Tibial artery (tissue), 4 donors: ENCODE data around the gene SH2D6.
A peak's percentile ranks its signal among the peaks of the same experiment; 100 is the strongest.

Source experiments
- DNase-seq, 2 donors: peaks; one replicate each; pipeline ENCODE4 v3.0.0-alpha.2; 2019
- H3K27ac ChIP-seq, 2 donors: fragments of 200-600 bp; sonication (generic) in 1 of 2; 1 replicate in 1 of 2; 2 replicates in 1 of 2; pipeline ENCODE4 v1.5.1; 2018 to 2019; ENCODE audit warnings: mild to moderate bottlenecking in 1 of 2
- H3K27me3 ChIP-seq, 2 donors: fragments of 200-600 bp; sonication (generic) in 1 of 2; one replicate each; pipeline versions ENCODE4 v1.5.1 to v1.6.0; 2016 to 2019
- H3K36me3 ChIP-seq, 3 donors: fragments of 200-600 bp; sonication (generic) in 2 of 3; one replicate each; pipeline ENCODE4 v1.5.1; 2016 to 2019; ENCODE audit warnings: mild to moderate bottlenecking in 2 of 3
- H3K4me1 ChIP-seq, 4 donors: fragments of 200-600 bp; sonication (generic) in 2 of 4; 1 replicate in 3 of 4; 2 replicates in 1 of 4; pipeline ENCODE4 v1.5.1; 2016 to 2019
- H3K4me3 ChIP-seq, 2 donors: fragments of 200-600 bp; sonication (generic) in 1 of 2; 1 replicate in 1 of 2; 2 replicates in 1 of 2; pipeline ENCODE4 v1.5.1; 2018 to 2019; ENCODE audit warnings: mild to moderate bottlenecking in 2 of 2
- H3K9me3 ChIP-seq, 3 donors: fragments of 200-600 bp; sonication (generic) in 1 of 3; one replicate each; pipeline ENCODE4 v1.5.1; 2016 to 2019
- intact Hi-C: fragments of 100-400 bp; cut with DNase I; formaldehyde crosslinking; loops from one replicate; pipeline ENCODE4 v1.15.0; 2023; ENCODE audit warnings: low total_unique reads
- TF ChIP-seq, protein P1 (sequence below), 2 experiments: fragments of 200-600 bp in 1 of 2; fragments of 450-650 bp in 1 of 2; IDR thresholded peaks; one replicate each; pipeline ENCODE4 v1.5.1; 2017 to 2019; ENCODE audit warnings: antibody characterized with exemption in 2 of 2, mild to moderate bottlenecking in 1 of 2, moderate library complexity in 1 of 2

SH2D6 gene

DNA sequence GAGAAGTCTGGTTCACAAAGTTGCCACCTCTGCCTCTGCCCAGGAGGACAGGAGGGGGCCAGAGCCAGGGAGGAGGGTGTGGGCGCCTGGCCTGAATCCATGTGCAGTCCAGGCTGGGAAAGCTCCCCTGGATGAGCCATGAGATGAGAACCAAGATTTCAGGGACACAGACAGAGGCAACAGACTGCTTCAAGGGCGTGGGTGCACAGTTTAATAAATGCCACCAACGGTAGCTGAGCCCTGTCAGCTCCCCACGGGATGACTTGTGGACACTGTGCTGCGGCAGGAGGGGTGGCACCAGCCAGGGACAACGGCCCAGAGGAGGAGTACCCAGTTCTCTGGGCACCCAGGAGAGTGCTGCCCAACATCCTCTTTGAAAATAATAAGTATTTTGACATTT lies 23.5 kb upstream of the SH2D6 start:
- Histone ChIP-seq H3K27me3 (no peaks in the 10 kb centered on the region), H3K4me3 (no peak overlapping the region), H3K4me1 (peaks cover 0 to 47% (median 36%) of the 10 kb centered on the region in 4 donors), H3K27ac (peak overlapping the region; percentile 73 to 78), H3K36me3 (peaks cover 16 to 61% (median 18%) of the 10 kb centered on the region in 3 donors), H3K9me3 (no peaks in the 10 kb centered on the region)
- TF ChIP-seq, protein P1, sequence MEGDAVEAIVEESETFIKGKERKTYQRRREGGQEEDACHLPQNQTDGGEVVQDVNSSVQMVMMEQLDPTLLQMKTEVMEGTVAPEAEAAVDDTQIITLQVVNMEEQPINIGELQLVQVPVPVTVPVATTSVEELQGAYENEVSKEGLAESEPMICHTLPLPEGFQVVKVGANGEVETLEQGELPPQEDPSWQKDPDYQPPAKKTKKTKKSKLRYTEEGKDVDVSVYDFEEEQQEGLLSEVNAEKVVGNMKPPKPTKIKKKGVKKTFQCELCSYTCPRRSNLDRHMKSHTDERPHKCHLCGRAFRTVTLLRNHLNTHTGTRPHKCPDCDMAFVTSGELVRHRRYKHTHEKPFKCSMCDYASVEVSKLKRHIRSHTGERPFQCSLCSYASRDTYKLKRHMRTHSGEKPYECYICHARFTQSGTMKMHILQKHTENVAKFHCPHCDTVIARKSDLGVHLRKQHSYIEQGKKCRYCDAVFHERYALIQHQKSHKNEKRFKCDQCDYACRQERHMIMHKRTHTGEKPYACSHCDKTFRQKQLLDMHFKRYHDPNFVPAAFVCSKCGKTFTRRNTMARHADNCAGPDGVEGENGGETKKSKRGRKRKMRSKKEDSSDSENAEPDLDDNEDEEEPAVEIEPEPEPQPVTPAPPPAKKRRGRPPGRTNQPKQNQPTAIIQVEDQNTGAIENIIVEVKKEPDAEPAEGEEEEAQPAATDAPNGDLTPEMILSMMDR (IDR thresholded peaks at IDR 0.05): no peak
- intact Hi-C loops: no loop called here
- DNase-seq: peak in 1 of 2 donors; percentile 57

DNA sequence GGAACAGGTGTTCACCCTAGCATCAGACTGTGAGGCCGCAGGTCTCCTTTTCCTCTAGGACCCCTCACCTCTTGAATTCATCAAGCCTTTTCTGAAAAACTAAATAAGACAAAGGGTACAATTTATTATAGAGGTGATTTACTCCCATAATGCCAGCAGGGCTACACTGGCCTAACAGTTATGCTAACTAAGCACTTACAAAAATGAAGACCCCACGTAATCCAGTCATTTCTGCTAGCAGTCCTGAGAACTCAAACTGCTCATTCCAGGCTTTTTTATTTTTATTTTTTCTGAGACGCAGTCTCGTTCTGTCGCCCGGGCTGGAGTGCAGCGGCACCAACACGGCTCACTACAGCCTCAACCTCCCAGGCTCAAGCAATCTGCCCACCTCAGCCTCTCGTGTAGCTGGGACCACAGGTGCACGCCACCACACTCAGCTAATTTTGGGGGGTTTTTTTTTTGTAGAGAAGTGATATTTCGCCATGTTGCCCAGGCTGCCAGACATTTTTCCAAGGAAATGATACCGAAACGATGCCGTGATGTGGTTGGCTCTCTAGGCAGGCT lies 22.5 kb upstream of the SH2D6 start:
- H3K4me1 ChIP-seq: peaks cover 0 to 49% (median 38%) of the 10 kb centered on the region in 4 donors
- H3K4me3 ChIP-seq: no peak overlapping the region
- TF ChIP-seq, protein P1 (IDR thresholded peaks at IDR 0.05): no peak
- peak overlapping the region; percentile 73 to 78 for H3K27ac ChIP-seq
- DNase-seq: peak in 1 of 2 donors; percentile 41
- H3K9me3 ChIP-seq: no peaks in the 10 kb centered on the region
- no peaks in the 10 kb centered on the region for H3K27me3 ChIP-seq
- peaks cover 7 to 61% (median 8%) of the 10 kb centered on the region in 3 donors for H3K36me3 ChIP-seq
- intact Hi-C loops: no loop called here

DNA sequence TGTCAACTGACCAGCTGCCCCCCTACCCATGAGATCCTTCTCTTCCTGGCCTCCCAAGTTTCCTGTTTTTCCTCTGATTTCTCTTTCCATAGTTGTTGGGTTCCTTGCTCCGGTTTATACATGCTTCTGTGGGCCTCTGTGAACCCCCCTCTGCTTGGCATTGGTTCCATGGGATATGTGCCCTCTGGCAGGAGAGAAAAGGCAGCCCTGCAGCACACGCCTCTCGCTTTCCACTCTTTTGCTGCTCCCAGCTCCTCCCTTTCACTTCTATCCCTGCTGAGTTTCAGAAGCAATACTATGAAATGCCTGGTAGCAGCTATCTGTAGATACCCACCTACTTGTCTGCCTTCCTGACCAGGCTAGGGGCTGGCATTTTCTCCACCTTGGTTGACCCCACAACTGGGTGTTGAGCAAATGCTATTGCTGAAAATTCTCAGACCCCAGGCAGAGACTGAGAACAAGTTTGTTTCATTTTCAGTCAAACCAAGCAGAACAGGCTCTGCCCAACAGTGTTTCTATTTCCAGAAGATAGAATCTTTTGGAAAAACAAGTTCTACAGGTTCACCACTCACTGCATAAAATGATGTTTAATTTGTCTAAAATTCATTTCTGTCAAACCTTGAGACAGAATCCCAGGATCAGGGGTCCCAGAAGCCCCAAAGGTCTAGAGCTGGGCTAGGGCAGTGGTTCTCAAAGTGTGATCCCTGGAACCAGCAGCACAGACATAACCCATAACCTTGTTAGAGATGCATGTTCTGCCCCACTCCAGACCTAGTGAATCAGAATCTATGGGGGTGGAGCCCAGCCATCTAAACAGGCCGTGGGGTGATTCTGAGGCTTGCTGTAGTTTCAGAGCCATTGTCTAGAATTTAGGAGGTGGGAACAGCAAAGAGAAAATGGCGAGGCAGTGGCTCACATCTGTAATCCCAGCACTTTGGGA lies 21.7 kb upstream of the SH2D6 start:
- H3K9me3 ChIP-seq: no peaks in the 10 kb centered on the region
- no peaks in the 10 kb centered on the region for H3K27me3 ChIP-seq
- DNase-seq: peak in 1 of 2 donors; percentile 77
- peak overlapping the region in 1 of 2 donors; percentile 27 for H3K4me3 ChIP-seq
- H3K36me3 ChIP-seq: peaks cover under 1 to 61% (median 8%) of the 10 kb centered on the region in 3 donors
- peak overlapping the region; percentile 73 to 78 for H3K27ac ChIP-seq
- H3K4me1 ChIP-seq: peaks cover 0 to 55% (median 40%) of the 10 kb centered on the region in 4 donors
- intact Hi-C loops: no loop called here
- TF ChIP-seq, protein P1 (IDR thresholded peaks at IDR 0.05): no peak

DNA sequence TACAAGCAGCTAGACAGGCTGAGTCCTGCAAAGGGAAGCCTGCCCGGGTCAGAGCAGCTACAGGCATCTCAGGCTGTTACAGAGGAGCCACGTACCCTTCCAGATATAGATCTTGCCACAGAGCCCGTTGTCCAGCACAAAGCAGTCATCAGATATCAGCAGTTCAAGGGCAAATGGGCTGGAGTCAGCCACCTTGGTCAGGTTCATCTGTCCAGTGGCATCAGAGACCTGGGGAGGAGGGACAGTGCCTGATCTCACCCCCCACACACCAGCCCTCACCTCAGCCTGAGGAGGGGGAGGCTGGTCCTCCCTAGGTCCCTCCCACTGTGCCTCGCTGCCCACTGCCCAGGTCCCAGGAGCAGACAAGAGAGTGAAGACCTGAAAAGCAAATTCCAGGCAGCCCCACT lies 20.6 kb upstream of the SH2D6 start:
- no peak overlapping the region for H3K4me3 ChIP-seq
- no peaks in the 10 kb centered on the region for H3K9me3 ChIP-seq
- H3K27ac ChIP-seq: peak overlapping the region; percentile 73 to 78
- peaks cover 0 to 55% (median 40%) of the 10 kb centered on the region in 4 donors for H3K4me1 ChIP-seq
- peak in 1 of 2 donors; percentile 52 for DNase-seq
- TF ChIP-seq, protein P1 (IDR thresholded peaks at IDR 0.05): no peak
- H3K27me3 ChIP-seq: no peaks in the 10 kb centered on the region
- peaks cover 0 to 52% (median 8%) of the 10 kb centered on the region in 3 donors for H3K36me3 ChIP-seq
- intact Hi-C loops: no loop called here

DNA sequence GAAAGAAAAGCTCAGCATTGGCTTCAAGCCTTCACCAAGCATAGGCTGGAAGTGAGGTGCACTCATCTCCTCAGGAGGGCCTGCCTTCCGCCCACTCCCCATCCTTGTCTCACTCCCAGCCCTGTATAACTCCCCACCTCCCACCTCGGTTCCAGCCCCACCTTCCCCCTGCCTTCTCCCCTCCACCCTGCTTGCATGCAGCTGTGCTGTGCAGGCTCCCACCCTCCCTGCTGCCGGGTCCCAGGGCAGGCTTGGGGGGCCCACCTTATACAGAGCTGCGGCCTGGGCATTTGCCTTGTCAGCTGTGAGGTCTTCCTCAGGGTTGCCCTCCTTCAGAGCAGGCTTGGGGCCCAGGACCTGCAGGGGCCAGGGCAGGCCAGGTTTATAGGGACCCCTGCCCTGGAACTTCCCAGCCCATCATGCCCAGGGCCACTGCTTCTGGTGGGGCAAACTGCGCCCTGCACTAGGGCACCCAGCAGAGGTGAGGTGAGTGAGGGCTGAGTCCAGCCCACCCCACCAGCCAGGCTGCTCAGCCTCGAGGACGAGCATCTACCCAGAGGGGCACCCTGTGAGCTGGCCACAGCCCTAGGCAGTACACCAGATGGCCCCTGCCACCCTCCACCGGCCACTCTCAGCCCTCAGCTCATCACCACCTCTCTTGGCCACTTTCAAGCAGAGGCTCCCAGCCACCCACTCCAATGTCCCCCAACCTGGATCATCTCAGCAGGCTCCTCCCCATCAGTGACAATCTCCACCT lies 19.9 kb upstream of the SH2D6 start:
- H3K4me1 ChIP-seq: peaks cover 0 to 51% (median 35%) of the 10 kb centered on the region in 4 donors
- peak in 1 of 2 donors; percentile 58 for DNase-seq
- H3K27ac ChIP-seq: peak overlapping the region; percentile 73 to 78
- H3K4me3 ChIP-seq: no peak overlapping the region
- peaks cover 0 to 49% (median 8%) of the 10 kb centered on the region in 3 donors for H3K36me3 ChIP-seq
- intact Hi-C loops: no loop called here
- TF ChIP-seq, protein P1 (IDR thresholded peaks at IDR 0.05): no peak
- no peaks in the 10 kb centered on the region for H3K9me3 ChIP-seq
- H3K27me3 ChIP-seq: no peaks in the 10 kb centered on the region
